ENCODE data around the gene IL33.

DNA sequence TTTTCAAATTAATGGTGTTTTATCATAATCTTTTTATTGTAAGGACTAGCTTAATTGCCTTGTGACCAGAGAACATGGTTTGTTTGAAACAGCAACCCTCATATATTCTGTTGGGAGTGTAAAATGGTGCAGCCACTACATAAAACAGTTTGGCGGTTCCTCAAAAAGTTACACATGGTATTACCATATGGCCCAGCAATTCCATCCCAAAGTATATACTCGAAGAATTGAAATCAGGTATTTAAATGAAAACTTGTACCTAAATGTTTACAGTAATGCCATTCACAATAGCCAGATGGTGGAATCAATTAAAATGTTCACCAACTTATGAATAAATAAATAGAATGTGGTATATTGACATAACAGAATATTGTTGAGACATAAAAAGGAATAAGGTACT, 14.8 kb upstream of the IL33 start:
- TF ChIP-seq TAF1 (IDR thresholded peaks at IDR 0.05; ENCODE audit: borderline replicate concordance, insufficient read depth, low read length) (no peak), POLR2AphosphoS5 (IDR thresholded peaks at IDR 0.05; ENCODE audit: low read depth, low read length) (no peak), SIN3A (IDR thresholded peaks at IDR 0.05; ENCODE audit: borderline replicate concordance, insufficient read depth, low read length) (no peak), FOXP2 (optimal IDR thresholded peaks at IDR 0.05; ENCODE audit: borderline replicate concordance, extremely low read depth, extremely low read length, insufficient read depth) (no peak)
- TF ChIP-seq, protein P1, sequence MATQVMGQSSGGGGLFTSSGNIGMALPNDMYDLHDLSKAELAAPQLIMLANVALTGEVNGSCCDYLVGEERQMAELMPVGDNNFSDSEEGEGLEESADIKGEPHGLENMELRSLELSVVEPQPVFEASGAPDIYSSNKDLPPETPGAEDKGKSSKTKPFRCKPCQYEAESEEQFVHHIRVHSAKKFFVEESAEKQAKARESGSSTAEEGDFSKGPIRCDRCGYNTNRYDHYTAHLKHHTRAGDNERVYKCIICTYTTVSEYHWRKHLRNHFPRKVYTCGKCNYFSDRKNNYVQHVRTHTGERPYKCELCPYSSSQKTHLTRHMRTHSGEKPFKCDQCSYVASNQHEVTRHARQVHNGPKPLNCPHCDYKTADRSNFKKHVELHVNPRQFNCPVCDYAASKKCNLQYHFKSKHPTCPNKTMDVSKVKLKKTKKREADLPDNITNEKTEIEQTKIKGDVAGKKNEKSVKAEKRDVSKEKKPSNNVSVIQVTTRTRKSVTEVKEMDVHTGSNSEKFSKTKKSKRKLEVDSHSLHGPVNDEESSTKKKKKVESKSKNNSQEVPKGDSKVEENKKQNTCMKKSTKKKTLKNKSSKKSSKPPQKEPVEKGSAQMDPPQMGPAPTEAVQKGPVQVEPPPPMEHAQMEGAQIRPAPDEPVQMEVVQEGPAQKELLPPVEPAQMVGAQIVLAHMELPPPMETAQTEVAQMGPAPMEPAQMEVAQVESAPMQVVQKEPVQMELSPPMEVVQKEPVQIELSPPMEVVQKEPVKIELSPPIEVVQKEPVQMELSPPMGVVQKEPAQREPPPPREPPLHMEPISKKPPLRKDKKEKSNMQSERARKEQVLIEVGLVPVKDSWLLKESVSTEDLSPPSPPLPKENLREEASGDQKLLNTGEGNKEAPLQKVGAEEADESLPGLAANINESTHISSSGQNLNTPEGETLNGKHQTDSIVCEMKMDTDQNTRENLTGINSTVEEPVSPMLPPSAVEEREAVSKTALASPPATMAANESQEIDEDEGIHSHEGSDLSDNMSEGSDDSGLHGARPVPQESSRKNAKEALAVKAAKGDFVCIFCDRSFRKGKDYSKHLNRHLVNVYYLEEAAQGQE (IDR thresholded peaks at IDR 0.05; ENCODE audit: insufficient read depth in 1 of 2, low read depth in 2 of 2, low read length in 2 of 2) = no peak
